H9 (cell line): Measurements from ENCODE around the gene ATAD3B. TPM values are rescaled to one million over a fixed set of nuclear protein-coding genes. Genes with fewer than 3 reads are reported as not detected.
"Not testable (repeated sequence)": the region's sequence is repeated elsewhere in the genome, so short reads cannot be mapped to it uniquely, and the experiment has no call there.

Source experiments
- DNase-seq: peaks from one replicate; pipeline ENCODE4 v3.0.0-alpha.2; 2017
- H2AFZ ChIP-seq: one replicate; pipeline ENCODE4 v1.6.1; 2013; ENCODE audit warnings: mild to moderate bottlenecking, low read length, control low read depth, moderate library complexity
- H2AK5ac ChIP-seq: 2 replicates; pipeline ENCODE4 v1.6.1; 2013; ENCODE audit warnings: low read length, control low read depth, mixed read lengths; ENCODE audit not compliant: insufficient read length
- H2BK120ac ChIP-seq: one replicate; pipeline ENCODE4 v1.6.1; 2013; ENCODE audit warnings: low read depth, mild to moderate bottlenecking, low read length, control low read depth, inconsistent platforms; ENCODE audit not compliant: poor library complexity, severe bottlenecking
- H2BK12ac ChIP-seq: 2 replicates; pipeline ENCODE4 v1.6.1; 2013; ENCODE audit warnings: low read length, control low read depth, mixed read lengths, low read depth; ENCODE audit not compliant: insufficient read length
- H2BK15ac ChIP-seq: 2 replicates; pipeline ENCODE4 v1.6.1; 2013; ENCODE audit warnings: low read depth, low read length, control low read depth
- H2BK20ac ChIP-seq: one replicate; pipeline ENCODE4 v1.6.1; 2013; ENCODE audit warnings: low read depth, mild to moderate bottlenecking, low read length, control low read depth, inconsistent platforms; ENCODE audit not compliant: poor library complexity, severe bottlenecking
- H2BK5ac ChIP-seq: 2 replicates; pipeline ENCODE4 v1.6.1; 2013; ENCODE audit warnings: low read length, control low read depth, mixed read lengths; ENCODE audit not compliant: insufficient read length
- H3K14ac ChIP-seq: 2 replicates; pipeline ENCODE4 v1.6.1; 2013; ENCODE audit warnings: low read length, control low read depth; ENCODE audit not compliant: insufficient read depth
- H3K18ac ChIP-seq: 2 replicates; pipeline ENCODE4 v1.6.1; 2013; ENCODE audit warnings: low read depth, mild to moderate bottlenecking, mixed read lengths, low read length, control low read depth; ENCODE audit not compliant: insufficient read length
- H3K23ac ChIP-seq: 2 replicates; pipeline ENCODE4 v1.6.1; 2013; ENCODE audit warnings: low read length, control low read depth, mixed read lengths, low read depth; ENCODE audit not compliant: insufficient read length
- H3K23me2 ChIP-seq: 2 replicates; pipeline ENCODE4 v1.6.1; 2013; ENCODE audit warnings: low read depth, mild to moderate bottlenecking, mixed read lengths, low read length, control low read depth; ENCODE audit not compliant: insufficient read length, poor library complexity, severe bottlenecking
- H3K27ac ChIP-seq: 2 replicates; pipeline ENCODE4 v1.5.1; 2013; ENCODE audit warnings: low read length, control low read depth, mixed read lengths, low read depth; ENCODE audit not compliant: insufficient read length
- H3K27me3 ChIP-seq: 2 replicates; pipeline ENCODE4 v1.6.1; 2013; ENCODE audit warnings: low read length, control low read depth, inconsistent platforms; ENCODE audit not compliant: insufficient read depth
- H3K4ac ChIP-seq: 2 replicates; pipeline ENCODE4 v1.6.1; 2013; ENCODE audit warnings: low read depth, mild to moderate bottlenecking, control low read depth, inconsistent platforms, low read length, moderate library complexity
- H3K4me1 ChIP-seq: 2 replicates; pipeline ENCODE4 v1.6.1; 2013; ENCODE audit warnings: low read length, control low read depth, inconsistent platforms; ENCODE audit not compliant: insufficient read depth
- H3K4me2 ChIP-seq: 2 replicates; pipeline ENCODE4 v1.6.1; 2013; ENCODE audit warnings: low read length, control low read depth, mixed read lengths; ENCODE audit not compliant: insufficient read length, insufficient read depth
- H3K56ac ChIP-seq: 2 replicates; pipeline ENCODE4 v1.6.1; 2013; ENCODE audit warnings: low read depth, mild to moderate bottlenecking, mixed read lengths, low read length, control low read depth; ENCODE audit not compliant: insufficient read length
- H3K79me1 ChIP-seq: 2 replicates; pipeline ENCODE4 v1.6.1; 2013; ENCODE audit warnings: low read depth, mild to moderate bottlenecking, moderate library complexity, low read length, control low read depth, inconsistent platforms; ENCODE audit not compliant: insufficient read depth, poor library complexity, severe bottlenecking
- H3K79me2 ChIP-seq: 2 replicates; pipeline ENCODE4 v1.6.1; 2013; ENCODE audit warnings: low read length, control low read depth, inconsistent platforms; ENCODE audit not compliant: insufficient read depth
- H3K9ac ChIP-seq: 2 replicates; pipeline ENCODE4 v1.6.1; 2013; ENCODE audit warnings: low read length, control low read depth, mixed read lengths; ENCODE audit not compliant: insufficient read length; ENCODE audit errors: extremely low read depth
- H3K9me3 ChIP-seq: one replicate; pipeline ENCODE4 v1.6.1; 2013; ENCODE audit warnings: low read depth, low read length, inconsistent platforms; ENCODE audit not compliant: control insufficient read depth
- H3T11ph ChIP-seq: one replicate; pipeline ENCODE4 v1.6.1; 2013; ENCODE audit warnings: mild to moderate bottlenecking, low read length, control low read depth, inconsistent platforms
- H4K20me1 ChIP-seq: one replicate; pipeline ENCODE4 v1.6.1; 2013; ENCODE audit not compliant: control insufficient read depth, insufficient read length, insufficient read depth
- H4K5ac ChIP-seq: 2 replicates; pipeline ENCODE4 v1.6.1; 2013; ENCODE audit warnings: low read depth, mild to moderate bottlenecking, mixed read lengths, low read length, control low read depth; ENCODE audit not compliant: insufficient read length
- H4K8ac ChIP-seq: replicated peaks from 2 replicates; pipeline ENCODE4 v1.6.1; 2013; ENCODE audit warnings: low read length, control low read depth, mixed read lengths, low read depth; ENCODE audit not compliant: insufficient read length
- H4K91ac ChIP-seq: 2 replicates; pipeline ENCODE4 v1.6.1; 2013; ENCODE audit warnings: low read depth, mild to moderate bottlenecking, moderate library complexity, mixed read lengths, low read length, control low read depth; ENCODE audit not compliant: insufficient read length
- H3K27ac Mint-ChIP-seq, 3 experiments: 2 replicates in 2 of 3; 3 replicates in 1 of 3; pipeline ENCODE4 v1.8.0; 2020 to 2021; ENCODE audit warnings: mixed read lengths in 3 of 3, mild to moderate bottlenecking in 1 of 3, moderate library complexity in 1 of 3
- H3K27me3 Mint-ChIP-seq: 2 replicates; pipeline ENCODE4 v1.8.0; 2021; ENCODE audit warnings: low read depth, mild to moderate bottlenecking, moderate library complexity, mixed read lengths
- H3K36me3 Mint-ChIP-seq, 3 experiments: 2 replicates in 2 of 3; 3 replicates in 1 of 3; pipeline ENCODE4 v1.8.0; 2020 to 2021; ENCODE audit warnings: low read depth in 3 of 3, mixed read lengths in 3 of 3; ENCODE audit not compliant: insufficient read depth in 1 of 3
- H3K4me1 Mint-ChIP-seq, 2 experiments: 2 replicates each; pipeline ENCODE4 v1.8.0; 2020; ENCODE audit warnings: mixed read lengths in 2 of 2
- H3K4me3 Mint-ChIP-seq, 2 experiments: 2 replicates in 1 of 2; 3 replicates in 1 of 2; pipeline ENCODE4 v1.8.0; 2020 to 2021; ENCODE audit warnings: mild to moderate bottlenecking in 2 of 2, mixed read lengths in 2 of 2, moderate library complexity in 1 of 2
- H3K9me3 Mint-ChIP-seq, 2 experiments: 2 replicates in 1 of 2; 3 replicates in 1 of 2; pipeline ENCODE4 v1.8.0; 2020; ENCODE audit warnings: mild to moderate bottlenecking in 2 of 2, mixed read lengths in 2 of 2, moderate library complexity in 1 of 2
- WGBS: extraction: QIAGEN DNeasy Blood & Tissue Kit; methylation state at CpG from one replicate; pipeline ENCODE4 v1.1.7; 2013; ENCODE audit warnings: missing lambda C conversion rate, low lambda C conversion rate, mixed read lengths; ENCODE audit not compliant: insufficient read length; ENCODE audit errors: extremely low coverage; 5-methylcytosine and 5-hydroxymethylcytosine counted together
- total RNA-seq: library from RNA; stranded (reverse); gene quantifications from 2 replicates; pipeline ENCODE4 v1.2.1, GENCODE V29; 2021

Gene ATAD3B
- total RNA-seq, 1 experiment from 2014 or later = 78.6 TPM

DNA sequence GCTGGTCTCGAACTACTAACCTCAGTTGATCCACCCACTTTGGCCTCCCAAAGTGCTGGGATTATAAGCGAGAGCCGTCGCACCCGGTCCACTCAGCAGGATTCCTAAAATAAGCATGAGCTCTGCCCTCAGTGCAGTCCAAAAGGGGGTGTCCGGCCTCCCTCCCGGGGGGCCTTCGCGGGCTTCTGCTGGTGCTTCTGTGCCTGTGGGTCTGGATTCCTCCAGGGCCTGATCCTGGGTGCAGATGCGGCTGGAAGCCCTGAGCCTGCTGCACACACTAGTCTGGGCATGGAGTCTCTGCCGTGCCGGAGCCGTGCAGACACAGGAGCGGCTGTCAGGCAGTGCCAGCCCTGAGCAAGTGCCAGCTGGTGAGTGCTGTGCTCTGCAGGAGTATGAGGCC, 45.4 kb downstream of the ATAD3B start:
- peaks cover 14 to 47% (median 18%) of the 10 kb centered on the region in 3 experiments for H3K36me3 Mint-ChIP-seq
- WGBS = no CpG with 5 or more reads among the region's 14 CpGs
- not testable (repeated sequence) for H2BK120ac ChIP-seq, H3K14ac ChIP-seq, H3K4me1 ChIP-seq, H3K9me3 ChIP-seq, H3K27ac ChIP-seq, H3K4me3 Mint-ChIP-seq, H4K5ac ChIP-seq, H4K8ac ChIP-seq, H2AFZ ChIP-seq, H3K79me2 ChIP-seq, DNase-seq, H3K79me1 ChIP-seq, H4K91ac ChIP-seq, H2BK15ac ChIP-seq, H3K23me2 ChIP-seq, H3K9ac ChIP-seq, H3K4ac ChIP-seq, H2BK5ac ChIP-seq, H3K27me3 Mint-ChIP-seq, H4K20me1 ChIP-seq, H3K23ac ChIP-seq, H3K4me2 ChIP-seq, H3K27ac Mint-ChIP-seq, H3K27me3 ChIP-seq, H3K56ac ChIP-seq, H3K4me1 Mint-ChIP-seq, H2BK20ac ChIP-seq, H3T11ph ChIP-seq, H2BK12ac ChIP-seq, H3K9me3 Mint-ChIP-seq, H3K18ac ChIP-seq, H2AK5ac ChIP-seq
